ENCODE measurements around the gene ATP5F1B.

DNA sequence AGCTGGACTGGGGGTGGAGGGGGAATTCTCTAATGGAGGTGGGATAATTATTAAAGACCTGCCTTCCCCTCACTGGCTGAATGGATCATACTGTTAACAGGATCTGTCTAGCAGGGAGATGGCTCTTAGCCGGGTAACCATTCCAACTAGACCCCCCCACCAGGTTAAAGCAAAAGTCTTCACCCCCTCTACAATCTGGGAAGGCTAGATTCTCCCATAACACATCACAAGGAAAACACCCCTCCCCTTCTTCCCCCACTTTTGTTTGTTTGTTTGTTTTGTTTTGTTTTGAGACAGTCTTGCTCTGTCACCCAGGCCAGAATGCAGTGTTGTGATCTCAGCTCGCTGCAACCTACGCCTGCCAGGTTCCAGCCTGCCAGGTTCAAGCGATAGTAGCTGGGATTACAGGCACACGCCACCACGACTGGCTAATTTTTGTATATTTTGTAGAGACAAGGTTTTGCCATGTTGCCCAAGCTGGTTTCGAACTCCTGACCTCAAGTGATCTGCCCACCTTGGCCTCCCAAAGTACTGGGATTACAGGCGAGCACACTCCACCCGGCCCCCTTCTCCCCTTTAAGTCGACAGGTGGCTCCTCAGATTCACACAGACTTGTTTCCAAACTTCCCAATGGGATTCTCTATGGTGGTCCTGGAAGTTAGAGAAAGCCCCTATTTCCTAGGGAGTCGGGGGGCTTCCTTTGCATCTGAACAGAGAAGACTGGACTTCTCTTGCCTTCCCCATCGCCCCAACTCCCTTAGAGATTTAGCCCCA is 12.1 kb downstream of the ATP5F1B start:
- TF ChIP-seq, protein P1, sequence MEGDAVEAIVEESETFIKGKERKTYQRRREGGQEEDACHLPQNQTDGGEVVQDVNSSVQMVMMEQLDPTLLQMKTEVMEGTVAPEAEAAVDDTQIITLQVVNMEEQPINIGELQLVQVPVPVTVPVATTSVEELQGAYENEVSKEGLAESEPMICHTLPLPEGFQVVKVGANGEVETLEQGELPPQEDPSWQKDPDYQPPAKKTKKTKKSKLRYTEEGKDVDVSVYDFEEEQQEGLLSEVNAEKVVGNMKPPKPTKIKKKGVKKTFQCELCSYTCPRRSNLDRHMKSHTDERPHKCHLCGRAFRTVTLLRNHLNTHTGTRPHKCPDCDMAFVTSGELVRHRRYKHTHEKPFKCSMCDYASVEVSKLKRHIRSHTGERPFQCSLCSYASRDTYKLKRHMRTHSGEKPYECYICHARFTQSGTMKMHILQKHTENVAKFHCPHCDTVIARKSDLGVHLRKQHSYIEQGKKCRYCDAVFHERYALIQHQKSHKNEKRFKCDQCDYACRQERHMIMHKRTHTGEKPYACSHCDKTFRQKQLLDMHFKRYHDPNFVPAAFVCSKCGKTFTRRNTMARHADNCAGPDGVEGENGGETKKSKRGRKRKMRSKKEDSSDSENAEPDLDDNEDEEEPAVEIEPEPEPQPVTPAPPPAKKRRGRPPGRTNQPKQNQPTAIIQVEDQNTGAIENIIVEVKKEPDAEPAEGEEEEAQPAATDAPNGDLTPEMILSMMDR (IDR thresholded peaks at IDR 0.05): no peak
- TF ChIP-seq, protein P2, sequence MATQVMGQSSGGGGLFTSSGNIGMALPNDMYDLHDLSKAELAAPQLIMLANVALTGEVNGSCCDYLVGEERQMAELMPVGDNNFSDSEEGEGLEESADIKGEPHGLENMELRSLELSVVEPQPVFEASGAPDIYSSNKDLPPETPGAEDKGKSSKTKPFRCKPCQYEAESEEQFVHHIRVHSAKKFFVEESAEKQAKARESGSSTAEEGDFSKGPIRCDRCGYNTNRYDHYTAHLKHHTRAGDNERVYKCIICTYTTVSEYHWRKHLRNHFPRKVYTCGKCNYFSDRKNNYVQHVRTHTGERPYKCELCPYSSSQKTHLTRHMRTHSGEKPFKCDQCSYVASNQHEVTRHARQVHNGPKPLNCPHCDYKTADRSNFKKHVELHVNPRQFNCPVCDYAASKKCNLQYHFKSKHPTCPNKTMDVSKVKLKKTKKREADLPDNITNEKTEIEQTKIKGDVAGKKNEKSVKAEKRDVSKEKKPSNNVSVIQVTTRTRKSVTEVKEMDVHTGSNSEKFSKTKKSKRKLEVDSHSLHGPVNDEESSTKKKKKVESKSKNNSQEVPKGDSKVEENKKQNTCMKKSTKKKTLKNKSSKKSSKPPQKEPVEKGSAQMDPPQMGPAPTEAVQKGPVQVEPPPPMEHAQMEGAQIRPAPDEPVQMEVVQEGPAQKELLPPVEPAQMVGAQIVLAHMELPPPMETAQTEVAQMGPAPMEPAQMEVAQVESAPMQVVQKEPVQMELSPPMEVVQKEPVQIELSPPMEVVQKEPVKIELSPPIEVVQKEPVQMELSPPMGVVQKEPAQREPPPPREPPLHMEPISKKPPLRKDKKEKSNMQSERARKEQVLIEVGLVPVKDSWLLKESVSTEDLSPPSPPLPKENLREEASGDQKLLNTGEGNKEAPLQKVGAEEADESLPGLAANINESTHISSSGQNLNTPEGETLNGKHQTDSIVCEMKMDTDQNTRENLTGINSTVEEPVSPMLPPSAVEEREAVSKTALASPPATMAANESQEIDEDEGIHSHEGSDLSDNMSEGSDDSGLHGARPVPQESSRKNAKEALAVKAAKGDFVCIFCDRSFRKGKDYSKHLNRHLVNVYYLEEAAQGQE (IDR thresholded peaks at IDR 0.05; ENCODE audit: insufficient read depth in 1 of 2, low read depth in 2 of 2, low read length in 1 of 2): no peak
